ENCODE measurements around the gene CHRNA4. TPM values are rescaled to one million over a fixed set of nuclear protein-coding genes. Genes with fewer than 3 reads are reported as not detected.

The CHRNA4 gene
- total and polyA plus RNA-seq, 2 donors (not counting 1 experiment from before 2014, with no cell fraction given): not detected

- Histone ChIP-seq H3K9me3 (ENCODE audit: control insufficient read depth, insufficient read depth, low read depth, low read length) (no peaks in the 10 kb centered on the region), H3K4me2 (ENCODE audit: extremely low read depth, insufficient read depth, low read length) (no peak overlapping the region), H3K4me3 (replicated peaks in 1 of 4; ENCODE audit: control extremely low read depth in 1 of 4, insufficient read depth in 1 of 4, low read depth in 3 of 4, low read length in 4 of 4) (no peak overlapping the region), H2AFZ (ENCODE audit: low read length) (no peak overlapping the region), H3K9ac (ENCODE audit: insufficient read depth, low read length) (no peak overlapping the region), H3K27me3 (ENCODE audit: control insufficient read depth, insufficient read depth, low read length) (no peaks in the 10 kb centered on the region), H3K79me2 (ENCODE audit: control insufficient read depth, insufficient read depth, low read length) (no peaks in the 10 kb centered on the region), H3K36me3 (ENCODE audit: control insufficient read depth, insufficient read depth, low read length) (no peaks in the 10 kb centered on the region), H3K27ac (ENCODE audit: insufficient read depth, low read length) (no peak overlapping the region), H3K4me1 (ENCODE audit: control insufficient read depth, extremely low read depth, insufficient read depth, low read length) (no peaks in the 10 kb centered on the region), H4K20me1 (ENCODE audit: control insufficient read depth, extremely low read depth, insufficient read depth, low read length) (no peaks in the 10 kb centered on the region)
- no peak for TF ChIP-seq CTCF (conservative IDR thresholded peaks at IDR 0.05 in 1 of 2, IDR thresholded peaks at IDR 0.05 in 1 of 2; ENCODE audit: low read depth in 1 of 2, low read length in 2 of 2)
- no peak for TF ChIP-seq EZH2 (IDR thresholded peaks at IDR 0.05; ENCODE audit: low read length, missing control alignments)
- no peak for DNase-seq (ENCODE audit: low read depth in 2 of 2)
These were observed 18.1 kb upstream of the CHRNA4 start for GRCh38 chr20:63379296-63379695.

DNA sequence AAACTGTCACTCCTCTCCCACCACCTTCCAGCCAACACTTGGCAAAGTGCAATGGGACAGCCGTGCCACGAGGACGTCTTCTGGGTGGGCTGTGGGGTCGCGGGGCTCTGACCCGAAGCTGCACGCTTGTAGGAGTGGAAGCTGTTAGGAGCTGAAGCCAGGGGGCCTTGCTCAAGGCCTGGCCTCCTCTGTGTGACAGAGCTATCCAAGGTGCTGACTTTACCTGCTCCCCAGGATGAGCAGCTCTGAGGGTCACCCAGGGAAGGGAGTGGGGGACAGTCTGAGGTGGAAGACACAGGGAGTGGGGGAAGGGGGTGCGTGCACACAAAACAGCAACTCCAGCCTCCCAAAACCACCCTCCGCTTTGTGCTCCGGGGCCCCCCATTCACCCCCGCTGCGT lies 17.5 kb upstream of the CHRNA4 start:
- TF ChIP-seq CTCF (conservative IDR thresholded peaks at IDR 0.05 in 1 of 2, IDR thresholded peaks at IDR 0.05 in 1 of 2; ENCODE audit: low read depth in 1 of 2, low read length in 2 of 2) (no peak), EZH2 (IDR thresholded peaks at IDR 0.05; ENCODE audit: low read length, missing control alignments) (no peak)
- Histone ChIP-seq H3K9ac (ENCODE audit: insufficient read depth, low read length) (no peak overlapping the region), H3K4me1 (ENCODE audit: control insufficient read depth, extremely low read depth, insufficient read depth, low read length) (no peaks in the 10 kb centered on the region), H3K9me3 (ENCODE audit: control insufficient read depth, insufficient read depth, low read depth, low read length) (no peaks in the 10 kb centered on the region), H2AFZ (ENCODE audit: low read length) (no peak overlapping the region), H4K20me1 (ENCODE audit: control insufficient read depth, extremely low read depth, insufficient read depth, low read length) (no peaks in the 10 kb centered on the region), H3K27ac (ENCODE audit: insufficient read depth, low read length) (no peak overlapping the region), H3K27me3 (ENCODE audit: control insufficient read depth, insufficient read depth, low read length) (no peaks in the 10 kb centered on the region), H3K36me3 (ENCODE audit: control insufficient read depth, insufficient read depth, low read length) (no peaks in the 10 kb centered on the region), H3K4me3 (replicated peaks in 1 of 4; ENCODE audit: control extremely low read depth in 1 of 4, insufficient read depth in 1 of 4, low read depth in 3 of 4, low read length in 4 of 4) (no peak overlapping the region), H3K79me2 (ENCODE audit: control insufficient read depth, insufficient read depth, low read length) (no peaks in the 10 kb centered on the region), H3K4me2 (ENCODE audit: extremely low read depth, insufficient read depth, low read length) (no peak overlapping the region)
- no peak for DNase-seq (ENCODE audit: low read depth in 2 of 2)

GRCh38 chr20:63377951-63378381 lies 16.8 kb upstream of the CHRNA4 start:
- Histone ChIP-seq H3K4me1 (ENCODE audit: control insufficient read depth, extremely low read depth, insufficient read depth, low read length) (no peaks in the 10 kb centered on the region), H3K79me2 (ENCODE audit: control insufficient read depth, insufficient read depth, low read length) (no peaks in the 10 kb centered on the region), H3K36me3 (ENCODE audit: control insufficient read depth, insufficient read depth, low read length) (no peaks in the 10 kb centered on the region), H3K4me2 (ENCODE audit: extremely low read depth, insufficient read depth, low read length) (no peak overlapping the region), H2AFZ (ENCODE audit: low read length) (no peak overlapping the region), H3K9me3 (ENCODE audit: control insufficient read depth, insufficient read depth, low read depth, low read length) (no peaks in the 10 kb centered on the region), H4K20me1 (ENCODE audit: control insufficient read depth, extremely low read depth, insufficient read depth, low read length) (no peaks in the 10 kb centered on the region), H3K27ac (ENCODE audit: insufficient read depth, low read length) (no peak overlapping the region), H3K9ac (ENCODE audit: insufficient read depth, low read length) (no peak overlapping the region), H3K4me3 (replicated peaks in 1 of 4; ENCODE audit: control extremely low read depth in 1 of 4, insufficient read depth in 1 of 4, low read depth in 3 of 4, low read length in 4 of 4) (no peak overlapping the region), H3K27me3 (ENCODE audit: control insufficient read depth, insufficient read depth, low read length) (no peaks in the 10 kb centered on the region)
- TF ChIP-seq CTCF (conservative IDR thresholded peaks at IDR 0.05 in 1 of 2, IDR thresholded peaks at IDR 0.05 in 1 of 2; ENCODE audit: low read depth in 1 of 2, low read length in 2 of 2): no peak
- no peak for TF ChIP-seq EZH2 (IDR thresholded peaks at IDR 0.05; ENCODE audit: low read length, missing control alignments)
- no peak for DNase-seq (ENCODE audit: low read depth in 2 of 2)

Measured in fibroblast of lung (primary cell).